ENCODE data around the gene DOCK2.
A peak's percentile ranks its signal among the peaks of the same experiment; 100 is the strongest.

The DOCK2 gene

GRCh38 chr5:170100066-170100943 is 463.2 kb downstream of the DOCK2 start:
- Histone ChIP-seq H3K4me1 (ENCODE audit: control insufficient read depth in 1 of 2, insufficient read depth in 1 of 2, low read depth in 1 of 2, low read length in 1 of 2) (peaks cover 35 to 39% of the 10 kb centered on the region in 2 experiments), H3K9me3 (no peaks in the 10 kb centered on the region), H3K27ac (no peak overlapping the region), H3K27me3 (no peaks in the 10 kb centered on the region), H3K36me3 (no peaks in the 10 kb centered on the region), H3K4me3 (ENCODE audit: low read depth in 1 of 2, low read length in 1 of 2) (no peak overlapping the region)
- peak; percentile 69 for TF ChIP-seq CTCF (IDR thresholded peaks at IDR 0.05)

DNA sequence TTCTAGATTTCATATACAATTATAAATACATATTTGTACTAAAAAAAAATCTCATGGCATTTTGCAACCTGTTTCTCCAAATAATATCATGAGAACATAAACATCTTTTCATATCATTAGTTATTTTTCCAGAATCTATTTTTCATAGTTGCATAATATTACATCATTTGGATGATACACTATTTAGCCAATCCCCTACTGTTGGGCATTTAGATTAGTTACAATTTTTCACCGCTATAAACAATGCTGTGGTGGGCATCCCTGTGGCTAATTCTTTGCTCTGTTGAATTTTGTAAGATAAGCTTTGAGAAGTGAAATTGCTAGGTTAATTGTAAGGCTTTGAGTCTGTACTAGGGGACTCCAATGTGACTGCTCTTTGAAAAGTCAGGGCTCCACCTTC is 466.4 kb downstream of the DOCK2 start:
- TF ChIP-seq CTCF (IDR thresholded peaks at IDR 0.05): no peak
- Histone ChIP-seq H3K4me3 (ENCODE audit: low read depth in 1 of 2, low read length in 1 of 2) (no peak overlapping the region), H3K4me1 (ENCODE audit: control insufficient read depth in 1 of 2, insufficient read depth in 1 of 2, low read depth in 1 of 2, low read length in 1 of 2) (peaks cover 3 to 16% of the 10 kb centered on the region in 2 experiments), H3K9me3 (no peaks in the 10 kb centered on the region), H3K27me3 (no peaks in the 10 kb centered on the region), H3K36me3 (no peaks in the 10 kb centered on the region), H3K27ac (no peak overlapping the region)

DNA sequence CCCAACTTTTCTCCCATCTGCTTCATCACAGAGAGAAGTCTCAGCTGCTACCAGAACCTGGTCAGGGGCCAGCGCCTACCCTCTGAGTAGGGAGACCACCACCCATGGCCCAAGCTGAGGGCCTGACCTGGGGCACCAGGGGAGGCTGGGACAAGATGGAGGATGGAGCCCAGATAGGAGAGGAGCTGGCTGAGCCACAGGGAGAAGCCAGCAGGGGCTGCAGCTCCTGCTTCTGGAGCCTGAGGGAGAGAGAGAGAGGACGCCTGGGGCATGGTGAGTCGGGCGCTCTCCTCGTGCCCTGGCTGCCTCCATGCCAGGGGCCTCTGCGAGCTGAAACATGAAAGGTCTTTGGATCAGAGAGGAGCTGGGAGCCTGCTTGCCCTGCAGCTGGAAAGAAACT is 467.2 kb downstream of the DOCK2 start:
- H3K36me3 ChIP-seq: no peaks in the 10 kb centered on the region
- TF ChIP-seq CTCF (IDR thresholded peaks at IDR 0.05): no peak
- no peaks in the 10 kb centered on the region for H3K9me3 ChIP-seq
- no peak overlapping the region for H3K27ac ChIP-seq
- H3K4me1 ChIP-seq (ENCODE audit: control insufficient read depth in 1 of 2, insufficient read depth in 1 of 2, low read depth in 1 of 2, low read length in 1 of 2): peaks cover 0 to 12% of the 10 kb centered on the region in 2 experiments
- H3K27me3 ChIP-seq: no peaks in the 10 kb centered on the region
- no peak overlapping the region for H3K4me3 ChIP-seq (ENCODE audit: low read depth in 1 of 2, low read length in 1 of 2)

DNA sequence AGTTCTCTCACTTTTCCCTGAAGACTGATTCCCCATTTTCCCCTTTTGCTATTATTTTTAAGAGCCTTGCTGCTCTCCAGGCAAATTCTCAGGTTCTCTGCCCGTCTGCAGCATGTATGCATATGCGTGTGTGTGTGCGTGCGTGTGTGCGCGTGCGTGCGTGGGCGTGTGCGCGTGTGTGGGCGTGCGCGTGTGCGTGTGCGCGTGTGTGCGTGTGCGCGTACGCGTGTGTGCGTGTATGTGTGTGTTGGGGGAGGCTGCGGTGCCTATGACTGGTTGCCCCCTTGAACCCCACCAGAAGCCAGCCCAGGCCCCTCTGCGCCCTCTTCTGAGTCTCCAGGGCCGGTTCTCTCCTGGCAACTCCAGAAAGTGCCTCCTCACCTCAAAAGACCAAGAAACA is 467.6 kb downstream of the DOCK2 start:
- no peak overlapping the region for H3K4me3 ChIP-seq (ENCODE audit: low read depth in 1 of 2, low read length in 1 of 2)
- peaks cover 0 to 12% of the 10 kb centered on the region in 2 experiments for H3K4me1 ChIP-seq (ENCODE audit: control insufficient read depth in 1 of 2, insufficient read depth in 1 of 2, low read depth in 1 of 2, low read length in 1 of 2)
- H3K27ac ChIP-seq: no peak overlapping the region
- H3K9me3 ChIP-seq: no peaks in the 10 kb centered on the region
- no peaks in the 10 kb centered on the region for H3K36me3 ChIP-seq
- TF ChIP-seq CTCF (IDR thresholded peaks at IDR 0.05): no peak
- no peaks in the 10 kb centered on the region for H3K27me3 ChIP-seq

GRCh38 chr5:170105642-170106611 is 468.9 kb downstream of the DOCK2 start, which contains the start of gene FOXI1:
TSS of gene FOXI1 (plus strand) at chr5:170105897. CDS start at chr5:170105958, 61 bp downstream.
- TF ChIP-seq CTCF (IDR thresholded peaks at IDR 0.05): no peak
- Histone ChIP-seq H3K27ac (no peak within 1 kb of the TSS), H3K4me1 (ENCODE audit: control insufficient read depth in 1 of 2, insufficient read depth in 1 of 2, low read depth in 1 of 2, low read length in 1 of 2) (peaks cover 0 to 11% of the 10 kb centered on the region in 2 experiments), H3K9me3 (no peaks in the 10 kb centered on the region), H3K4me3 (ENCODE audit: low read depth in 1 of 2, low read length in 1 of 2) (no peak within 1 kb of the TSS), H3K27me3 (no peaks in the 10 kb centered on the region), H3K36me3 (no peaks in the 10 kb centered on the region)
